HEK293 (cell line): ENCODE results near the gene RNF181.

Experiments used
- CTCF ChIA-PET: fragments of 350-600 bp; formaldehyde crosslinking; extraction: SDS; loops from one replicate; lab custom pipeline; 2021; ENCODE audit warnings: antibody characterized with exemption; lab: Yijun Ruan, JAX
- POLR2A ChIA-PET: fragments of 300-600 bp; formaldehyde crosslinking; extraction: SDS; loops from one replicate; lab custom pipeline; 2020; ENCODE audit warnings: antibody characterized with exemption, inconsistent platforms; lab: Yijun Ruan, JAX
- H3K27ac ChIP-seq: fragments of 200-500 bp; sonication (Bioruptor generic); 2 replicates; pipeline ENCODE4 v1.5.1; 2014; ENCODE audit warnings: low read depth, low read length, control low read depth, inconsistent platforms; ENCODE audit errors: extremely low read depth
- H3K36me3 ChIP-seq, 2 experiments: fragments of 200-500 bp in 1 of 2; sonication (Bioruptor generic) in 1 of 2; 1 replicate in 1 of 2; 2 replicates in 1 of 2; pipeline ENCODE4 v1.5.1; 2014 to 2017; ENCODE audit warnings: inconsistent platforms in 2 of 2, low read length in 2 of 2; ENCODE audit not compliant: control insufficient read depth in 2 of 2, insufficient read depth in 1 of 2
- H3K4me1 ChIP-seq: fragments of 200-500 bp; sonication (Bioruptor generic); 2 replicates; pipeline ENCODE4 v1.5.1; 2014; ENCODE audit warnings: mild to moderate bottlenecking, low read length, inconsistent platforms; ENCODE audit not compliant: control insufficient read depth, insufficient read depth
- H3K4me3 ChIP-seq: 2 replicates; pipeline ENCODE4 v1.5.1; 2011; ENCODE audit warnings: low read depth, mild to moderate bottlenecking, control low read depth, low read length, moderate library complexity
- H3K9me3 ChIP-seq: fragments of 200-500 bp; sonication (Bioruptor generic); 2 replicates; pipeline ENCODE4 v1.5.1; 2014; ENCODE audit warnings: low read depth, low read length, inconsistent platforms; ENCODE audit not compliant: control insufficient read depth, insufficient read depth
- EGR2 ChIP-seq: fragments of 450-650 bp; formaldehyde crosslinking; IDR thresholded peaks from 2 replicates; pipeline ENCODE4 v1.5.1; 2016; ENCODE audit warnings: low read depth, missing biosample characterization, missing genetic modification characterization
- GLIS1 ChIP-seq: fragments of 450-650 bp; formaldehyde crosslinking; IDR thresholded peaks from 2 replicates; pipeline ENCODE4 v1.5.1; 2016; ENCODE audit warnings: missing biosample characterization, missing genetic modification characterization
- IKZF3 ChIP-seq: fragments of 450-650 bp; IDR thresholded peaks from 2 replicates; pipeline ENCODE4 v1.5.0; 2018; ENCODE audit warnings: missing biosample characterization, mild to moderate bottlenecking, missing genetic modification characterization, moderate library complexity
- KLF10 ChIP-seq: fragments of 450-650 bp; IDR thresholded peaks from 2 replicates; pipeline ENCODE4 v1.5.1; 2018; ENCODE audit warnings: missing biosample characterization, mild to moderate bottlenecking, missing genetic modification characterization
- PRDM2 ChIP-seq: fragments of 450-650 bp; formaldehyde crosslinking; IDR thresholded peaks from 2 replicates; pipeline ENCODE4 v1.5.1; 2016; ENCODE audit warnings: missing biosample characterization, missing genetic modification characterization, borderline replicate concordance
- TRIM28 ChIP-seq: IDR thresholded peaks from 2 replicates; pipeline ENCODE4 v1.6.1; 2011; ENCODE audit warnings: low read length, control low read depth, borderline replicate concordance
- ZBTB7A ChIP-seq: fragments of 450-650 bp; formaldehyde crosslinking; IDR thresholded peaks from 2 replicates; pipeline ENCODE4 v1.5.1; 2016; ENCODE audit warnings: low read depth, missing biosample characterization, missing genetic modification characterization
- ZEB2 ChIP-seq: fragments of 450-650 bp; formaldehyde crosslinking; IDR thresholded peaks from 2 replicates; pipeline ENCODE4 v1.5.1; 2016; ENCODE audit warnings: missing biosample characterization, missing genetic modification characterization
- ZNF112 ChIP-seq: fragments of 450-650 bp; formaldehyde crosslinking; IDR thresholded peaks from 2 replicates; pipeline ENCODE4 v1.5.0; 2017; ENCODE audit warnings: missing biosample characterization, missing genetic modification characterization
- ZNF16 ChIP-seq: fragments of 450-650 bp; formaldehyde crosslinking; IDR thresholded peaks from 2 replicates; pipeline ENCODE4 v1.5.1; 2016; ENCODE audit warnings: low read depth, missing biosample characterization, missing genetic modification characterization
- ZNF18 ChIP-seq: fragments of 450-650 bp; formaldehyde crosslinking; IDR thresholded peaks from 2 replicates; pipeline ENCODE4 v1.5.1; 2016; ENCODE audit warnings: missing biosample characterization, missing genetic modification characterization
- ZNF23 ChIP-seq: fragments of 450-650 bp; formaldehyde crosslinking; IDR thresholded peaks from 2 replicates; pipeline ENCODE4 v1.5.1; 2016; ENCODE audit warnings: missing biosample characterization, missing genetic modification characterization, borderline replicate concordance
- ZNF302 ChIP-seq: fragments of 450-650 bp; formaldehyde crosslinking; IDR thresholded peaks from 2 replicates; pipeline ENCODE4 v1.5.1; 2016; ENCODE audit warnings: missing biosample characterization, missing genetic modification characterization, low read depth
- ZNF501 ChIP-seq: fragments of 450-650 bp; formaldehyde crosslinking; IDR thresholded peaks from 2 replicates; pipeline ENCODE4 v1.5.1; 2016; ENCODE audit warnings: missing biosample characterization, missing genetic modification characterization
- ZNF548 ChIP-seq: fragments of 450-650 bp; formaldehyde crosslinking; IDR thresholded peaks from 2 replicates; pipeline ENCODE4 v1.5.1; 2016; ENCODE audit warnings: missing biosample characterization, missing genetic modification characterization
- ZNF571 ChIP-seq: fragments of 450-650 bp; formaldehyde crosslinking; IDR thresholded peaks from 2 replicates; pipeline ENCODE4 v1.5.0; 2017; ENCODE audit warnings: missing biosample characterization, missing genetic modification characterization
- ZNF585B ChIP-seq: fragments of 450-650 bp; formaldehyde crosslinking; IDR thresholded peaks from 2 replicates; pipeline ENCODE4 v1.5.1; 2016; ENCODE audit warnings: missing biosample characterization, missing genetic modification characterization
- ZNF629 ChIP-seq: fragments of 450-650 bp; formaldehyde crosslinking; IDR thresholded peaks from 2 replicates; pipeline ENCODE4 v1.5.1; 2017; ENCODE audit warnings: missing biosample characterization, missing genetic modification characterization
- ZNF654 ChIP-seq: fragments of 450-650 bp; formaldehyde crosslinking; IDR thresholded peaks from 2 replicates; pipeline ENCODE4 v1.5.1; 2016; ENCODE audit warnings: low read depth, missing biosample characterization, missing genetic modification characterization
- ZNF707 ChIP-seq: fragments of 450-650 bp; formaldehyde crosslinking; IDR thresholded peaks from 2 replicates; pipeline ENCODE4 v1.5.1; 2016; ENCODE audit warnings: missing biosample characterization, missing genetic modification characterization
- ZNF843 ChIP-seq: fragments of 450-650 bp; formaldehyde crosslinking; IDR thresholded peaks from 2 replicates; pipeline ENCODE4 v1.5.1; 2016; ENCODE audit warnings: missing biosample characterization, missing genetic modification characterization
- ZSCAN30 ChIP-seq: fragments of 450-650 bp; IDR thresholded peaks from 2 replicates; pipeline ENCODE4 v1.5.1; 2018; ENCODE audit warnings: missing biosample characterization, mild to moderate bottlenecking, missing genetic modification characterization, moderate library complexity
- TF ChIP-seq, protein P1 (sequence below): sonication (generic); formaldehyde crosslinking; IDR thresholded peaks from 2 replicates; pipeline ENCODE4 v1.8.1; 2022; ENCODE audit warnings: mild to moderate bottlenecking, moderate library complexity, missing genetic modification reagents

RNF181 gene

GRCh38 chr2:85583667-85584353 lies 11.7 kb upstream of the RNF181 start:
- Histone ChIP-seq H3K4me1 (no peaks in the 10 kb centered on the region), H3K36me3 (peaks cover 0 to 20% of the 10 kb centered on the region in 2 experiments; a peak in 2 of 3 replicates), H3K27ac (no peak overlapping the region), H3K4me3 (no peak overlapping the region), H3K9me3 (no peaks in the 10 kb centered on the region)
- ChIA-PET CTCF (no interaction called here), POLR2A (interaction anchor here (0.5 to 0.7 kb wide), 3 partner anchors 15 to 176 kb away, joined by 3 to 4 read pairs (median 3); no protein-coding TSS in a partner anchor)
- TF ChIP-seq ZNF112 (tag by site-specific recombination), result no peak
- TF ChIP-seq TRIM28, result no peak
- TF ChIP-seq ZNF501, result no peak
- no peak for TF ChIP-seq ZBTB7A (tag by site-specific recombination)
- no peak for TF ChIP-seq ZNF629 (tag by site-specific recombination)
- no peak for TF ChIP-seq ZEB2 (tag by site-specific recombination)
- no peak for TF ChIP-seq ZSCAN30

GRCh38 chr2:85584354-85584856 lies 11.1 kb upstream of the RNF181 start, which contains the start of gene VAMP5:
Gene VAMP5 (plus strand): TSS chr2:85584431. CDS start chr2:85584491, 60 bp downstream.
- Histone ChIP-seq H3K27ac (no peak within 1 kb of the TSS), H3K4me1 (no peaks in the 10 kb centered on the region), H3K9me3 (no peaks in the 10 kb centered on the region), H3K36me3 (peaks cover 0 to 20% of the 10 kb centered on the region in 2 experiments; a peak in 2 of 3 replicates)
- ChIA-PET CTCF (interaction anchor here (0.5 kb wide), 1 partner anchor 166 kb away, joined by 3 read pairs; the partner anchor contains the start of gene SH2D6), POLR2A (interaction anchor here (0.5 to 1.8 kb wide), 4 partner anchors 10 to 177 kb away, joined by 3 to 11 read pairs (median 4); partner anchors contain the start of gene RNF181)
- TF ChIP-seq ZNF707 (tag by site-specific recombination) (no peak), ZNF302 (tag by site-specific recombination) (no peak), ZNF843 (no peak), ZNF654 (tag by site-specific recombination) (no peak), ZNF18 (tag by site-specific recombination) (no peak), ZNF16 (tag by site-specific recombination) (no peak), ZBTB7A (tag by site-specific recombination) (no peak), GLIS1 (tag by site-specific recombination) (no peak), KLF10 (tag by site-specific recombination) (no peak), PRDM2 (tag by site-specific recombination) (no peak), IKZF3 (no peak), ZNF23 (tag by site-specific recombination) (no peak), ZNF585B (no peak), ZNF571 (tag by site-specific recombination) (no peak), EGR2 (tag by site-specific recombination) (no peak), ZNF548 (tag by site-specific recombination) (no peak)
- TF ChIP-seq, protein P1, sequence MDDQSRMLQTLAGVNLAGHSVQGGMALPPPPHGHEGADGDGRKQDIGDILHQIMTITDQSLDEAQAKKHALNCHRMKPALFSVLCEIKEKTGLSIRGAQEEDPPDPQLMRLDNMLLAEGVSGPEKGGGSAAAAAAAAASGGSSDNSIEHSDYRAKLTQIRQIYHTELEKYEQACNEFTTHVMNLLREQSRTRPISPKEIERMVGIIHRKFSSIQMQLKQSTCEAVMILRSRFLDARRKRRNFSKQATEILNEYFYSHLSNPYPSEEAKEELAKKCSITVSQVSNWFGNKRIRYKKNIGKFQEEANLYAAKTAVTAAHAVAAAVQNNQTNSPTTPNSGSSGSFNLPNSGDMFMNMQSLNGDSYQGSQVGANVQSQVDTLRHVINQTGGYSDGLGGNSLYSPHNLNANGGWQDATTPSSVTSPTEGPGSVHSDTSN (CRISPR knock-in tag), result no peak
- TF ChIP-seq, all 188 proteins: peak for 0
- H3K4me3 ChIP-seq, result no peak within 1 kb of the TSS
